SH-SY5Y (cell line): ENCODE data around the gene UBXN1.

Experiments
- GATA2 ChIP-seq: IDR thresholded peaks from 2 replicates; pipeline ENCODE4 v1.6.1; 2011; ENCODE audit warnings: mild to moderate bottlenecking, low read depth, low read length
- GATA3 ChIP-seq: IDR thresholded peaks from 2 replicates; pipeline ENCODE4 v1.6.1; 2011; ENCODE audit warnings: low read depth, mild to moderate bottlenecking, low read length, moderate library complexity

DNA sequence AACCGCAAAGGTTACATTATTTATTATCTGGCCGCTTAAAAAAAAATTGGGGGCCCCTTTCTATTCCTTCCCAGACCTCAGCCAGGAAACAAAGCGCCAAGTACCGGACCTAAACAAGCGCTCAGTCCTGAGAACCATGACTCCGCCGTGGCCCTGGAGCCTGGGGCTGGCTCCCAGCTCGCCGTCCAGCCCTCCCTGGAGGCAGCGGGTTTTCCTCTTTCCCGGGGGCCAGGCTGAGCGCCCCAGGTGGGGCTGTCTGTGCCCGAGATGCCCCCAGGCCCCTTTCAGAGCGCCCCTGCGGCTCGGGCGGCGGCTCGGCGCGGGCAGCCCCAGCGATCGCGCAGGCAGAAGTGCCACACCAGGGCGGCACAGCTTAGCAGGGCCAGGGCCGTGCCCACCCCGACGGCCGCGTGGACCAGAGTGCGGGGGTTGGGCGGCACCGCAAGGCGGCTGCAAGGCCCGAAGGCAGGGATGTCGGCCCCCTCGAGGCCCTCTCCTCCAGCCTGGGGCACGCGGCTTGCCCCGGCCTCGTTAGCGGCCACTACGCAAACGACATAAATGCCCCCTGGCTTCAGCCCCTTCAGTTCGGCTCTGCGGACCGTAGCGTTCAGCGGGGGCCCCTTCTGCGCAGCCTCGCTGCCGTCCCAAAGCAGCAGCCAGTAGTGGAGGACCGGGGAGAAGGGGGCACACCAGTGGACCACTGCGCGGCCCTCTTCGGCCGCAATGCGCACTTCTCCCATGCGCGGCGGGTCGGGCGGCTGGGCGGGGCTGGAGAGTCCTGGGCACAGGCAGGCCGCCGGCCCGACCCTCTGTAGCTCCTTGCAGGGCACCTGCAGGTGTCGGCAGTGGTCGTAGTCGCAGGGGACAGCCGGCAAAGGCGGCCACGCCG, 8.9 kb upstream of the UBXN1 start:
- TF ChIP-seq GATA3 (no peak), GATA2 (no peak)
